HG02759 (cell line): Measurements from ENCODE around the gene MRGPRE.

Source experiments
- ATAC-seq: cut with Tn5 transposase; IDR thresholded peaks from one replicate; pipeline ENCODE4 v1.9.1; 2021; ENCODE audit warnings: mild to moderate bottlenecking, moderate library complexity; ENCODE audit not compliant: unreplicated experiment

Gene MRGPRE

GRCh38 chr11:3197044-3197695, 35.0 kb downstream of the MRGPRE start:
- ATAC-seq: no peak

GRCh38 chr11:3196161-3197043, 35.8 kb downstream of the MRGPRE start:
- ATAC-seq: no peak

- no peak for ATAC-seq
These were observed 36.7 kb downstream of the MRGPRE start for GRCh38 chr11:3195251-3196160.

- ATAC-seq: no peak
These were observed 38.0 kb downstream of the MRGPRE start for GRCh38 chr11:3194016-3194816.

DNA sequence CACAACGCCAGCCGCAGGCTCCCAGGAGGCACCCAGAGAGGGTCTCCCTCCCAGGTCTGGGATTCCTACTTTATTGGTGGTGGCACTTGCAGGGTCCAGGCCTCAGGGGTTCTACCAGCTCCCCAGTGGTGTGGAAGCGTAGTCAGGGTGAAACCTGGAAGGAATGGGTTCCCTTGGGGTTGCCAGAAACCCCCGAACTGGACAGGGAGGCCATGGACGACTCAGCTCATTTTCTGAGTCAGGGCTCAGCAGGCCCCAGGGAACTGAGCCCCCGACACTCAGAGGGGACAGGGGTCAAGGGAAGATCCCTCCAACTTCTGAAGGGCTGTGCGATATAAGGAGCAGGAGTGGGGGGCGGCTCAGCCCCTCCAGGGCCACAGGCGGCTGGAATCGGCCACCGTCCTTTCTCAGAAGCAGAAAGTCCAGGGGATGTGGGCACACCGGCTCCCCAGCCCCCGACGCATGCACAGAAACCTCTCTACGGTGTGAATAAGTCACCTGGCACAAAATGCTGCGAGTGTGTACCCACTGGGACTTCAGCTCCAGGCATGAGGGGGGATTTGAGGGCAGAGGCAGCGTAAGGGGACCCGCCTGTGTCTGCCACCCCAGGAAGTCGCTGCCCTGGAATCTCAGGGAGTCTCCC, 38.7 kb downstream of the MRGPRE start:
- no peak for ATAC-seq

DNA sequence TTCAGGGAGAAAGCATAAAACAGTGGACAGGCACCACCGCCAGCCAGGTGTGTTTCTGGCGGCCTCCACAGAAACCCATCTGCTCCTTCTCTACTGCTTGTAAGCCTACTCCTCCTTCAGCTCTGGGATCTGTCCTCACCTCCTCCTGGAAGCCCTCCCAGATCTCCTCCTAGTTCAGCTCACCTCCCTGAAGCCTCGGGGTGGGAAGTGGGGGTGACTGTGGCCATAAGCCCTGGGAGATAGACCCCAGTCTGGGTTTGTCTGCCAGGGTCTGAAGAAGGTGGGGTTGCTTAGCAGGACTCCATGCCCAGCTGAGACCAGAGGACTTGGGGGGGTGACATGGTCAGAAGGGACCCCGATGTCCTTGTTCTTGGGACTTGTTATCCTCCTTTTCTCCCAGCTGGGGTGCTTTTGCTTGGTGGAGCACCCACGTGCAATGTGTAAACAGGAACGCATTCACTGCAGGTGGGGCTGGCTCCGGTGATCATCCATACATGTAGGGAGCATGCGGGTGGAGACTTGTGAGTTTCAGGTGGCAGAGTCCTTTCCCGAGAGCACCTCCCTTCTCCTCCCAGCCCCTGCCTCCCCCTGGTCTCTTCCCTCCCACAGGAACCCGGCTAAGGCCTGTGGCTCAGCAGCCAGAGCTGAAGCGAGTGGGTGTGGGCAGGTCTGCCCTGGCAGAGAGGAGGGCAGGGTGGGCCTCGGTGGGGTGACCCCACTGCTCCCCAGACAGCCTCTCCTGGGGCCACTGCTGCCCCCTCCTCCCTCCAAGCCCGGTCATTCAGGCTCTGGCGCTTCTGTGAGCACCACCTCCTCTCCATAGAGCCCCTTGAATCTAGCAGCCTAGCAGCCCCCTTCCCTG, 39.5 kb downstream of the MRGPRE start:
- ATAC-seq: no peak

DNA sequence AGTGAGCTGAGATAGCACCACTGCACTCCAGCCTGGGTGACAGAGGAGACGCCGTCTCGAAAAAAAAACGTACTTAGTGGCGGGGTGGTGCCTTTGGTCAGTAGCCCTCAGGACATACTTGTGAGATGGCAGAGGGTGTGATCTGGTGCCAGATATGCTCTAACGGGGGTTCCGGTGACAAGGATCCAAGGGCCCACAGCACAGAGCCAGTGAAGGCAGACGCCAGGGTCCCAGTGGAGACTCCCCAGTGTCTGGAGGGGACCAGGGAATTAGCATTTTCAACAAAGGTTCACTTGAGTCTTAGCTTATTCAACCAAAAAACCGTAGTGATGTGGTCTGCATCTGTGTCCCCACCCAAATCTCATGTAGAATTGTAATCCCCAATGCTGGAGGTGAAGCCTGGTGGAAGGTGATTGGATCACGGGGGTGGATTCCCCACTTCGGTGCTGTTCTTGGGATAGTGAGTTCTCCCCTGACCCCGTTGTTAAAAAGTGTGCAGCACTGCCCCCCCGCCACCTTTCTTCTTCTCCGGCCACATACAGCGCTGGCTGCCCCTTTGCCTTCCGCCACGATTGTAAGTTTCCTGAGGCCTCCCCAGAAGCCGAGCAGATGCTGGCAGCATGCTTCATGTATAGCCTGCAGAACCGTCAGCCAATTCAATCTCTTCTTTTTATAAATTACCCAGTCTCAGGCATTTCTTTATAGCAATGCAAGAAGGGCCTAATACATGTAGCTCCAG, 40.5 kb downstream of the MRGPRE start:
- no peak for ATAC-seq

- ATAC-seq: no peak
These were observed 41.6 kb downstream of the MRGPRE start for GRCh38 chr11:3190600-3190999.

GRCh38 chr11:3189886-3190583, 42.2 kb downstream of the MRGPRE start:
- no peak for ATAC-seq

GRCh38 chr11:3189196-3189843, 42.9 kb downstream of the MRGPRE start:
- ATAC-seq: no peak

DNA sequence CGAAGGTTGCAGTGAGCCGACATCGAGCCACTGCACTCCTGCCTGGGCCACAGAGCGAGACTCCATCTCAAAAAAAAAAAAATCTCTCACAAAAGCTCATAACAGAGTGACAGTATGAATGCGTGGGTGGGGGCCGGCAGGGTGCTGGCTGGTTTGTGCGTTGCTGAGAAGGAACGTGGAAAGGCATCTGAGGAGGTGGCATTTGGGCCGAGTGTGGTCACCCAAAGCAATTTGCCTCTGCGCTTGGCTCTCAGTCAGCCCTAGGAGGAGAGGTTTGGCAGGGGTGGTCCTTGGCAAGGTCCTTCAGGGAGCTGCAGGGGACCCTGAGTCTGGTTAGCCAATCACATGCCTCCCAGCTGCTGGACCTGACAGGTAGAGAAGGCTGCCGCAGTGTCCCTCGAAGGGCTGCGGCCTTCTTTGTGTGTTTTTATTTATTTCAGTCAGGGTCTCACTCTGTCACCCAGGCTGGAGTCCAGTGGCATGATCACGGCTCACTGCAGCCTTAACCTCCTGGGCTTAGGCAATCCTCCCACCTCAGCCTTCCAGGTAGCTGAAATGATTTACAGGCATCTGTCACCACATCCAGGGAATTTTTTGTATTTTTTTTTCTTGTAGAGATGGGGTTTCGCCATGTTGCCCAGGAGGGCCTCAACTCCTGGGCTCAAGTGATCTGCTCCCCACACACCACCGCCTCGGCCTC, 43.6 kb downstream of the MRGPRE start:
- no peak for ATAC-seq

GRCh38 chr11:3186166-3186953, 45.9 kb downstream of the MRGPRE start:
- no peak for ATAC-seq

DNA sequence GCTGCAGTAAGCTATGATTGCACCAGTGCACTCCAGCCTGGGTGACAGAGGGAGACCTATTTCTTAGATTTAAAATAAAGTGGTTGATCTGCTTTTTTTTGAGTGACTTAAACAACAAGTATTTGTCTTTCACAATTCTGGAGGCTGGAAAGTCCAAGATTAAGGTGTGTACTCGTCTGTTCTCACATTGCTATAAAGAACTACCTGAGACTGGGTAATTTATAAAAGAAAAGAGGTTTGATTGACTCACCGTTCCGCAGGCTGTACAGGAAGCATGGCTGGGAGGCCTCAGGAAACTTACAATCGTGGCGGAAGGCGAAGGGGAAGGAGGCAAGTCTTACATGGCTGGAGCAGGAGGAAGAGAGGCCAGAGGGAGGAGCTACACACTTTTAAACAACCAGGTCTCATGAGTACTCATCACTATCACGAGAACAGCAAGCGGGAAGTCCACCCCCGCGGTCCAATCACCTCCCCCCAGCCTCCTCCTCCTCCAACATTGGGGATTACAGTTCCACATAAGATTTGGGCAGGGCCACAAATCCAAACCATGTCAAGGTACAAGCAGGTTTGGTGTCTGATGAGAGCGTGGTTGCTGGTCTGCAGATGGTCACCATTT, 47.4 kb downstream of the MRGPRE start:
- no peak for ATAC-seq

DNA sequence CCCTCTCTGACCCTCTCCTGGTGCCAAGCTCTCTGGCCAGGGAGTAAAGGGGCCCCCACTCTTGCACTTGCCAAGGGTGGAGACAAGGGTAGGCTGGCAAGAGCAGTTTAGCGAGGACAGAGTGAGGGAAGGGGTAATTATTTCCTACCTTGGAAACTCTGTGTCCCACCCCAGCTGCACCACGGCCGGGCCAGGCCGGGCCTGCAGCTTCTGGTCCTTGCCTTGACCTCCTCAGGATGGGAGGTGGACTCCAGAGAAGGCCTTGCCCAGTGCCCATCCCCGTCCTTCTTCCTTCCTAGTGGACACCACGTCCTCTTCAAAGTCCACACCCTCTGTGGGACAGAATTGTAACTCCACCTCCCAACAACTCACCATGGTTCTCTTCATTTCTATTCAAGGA, 48.7 kb downstream of the MRGPRE start:
- no peak for ATAC-seq

DNA sequence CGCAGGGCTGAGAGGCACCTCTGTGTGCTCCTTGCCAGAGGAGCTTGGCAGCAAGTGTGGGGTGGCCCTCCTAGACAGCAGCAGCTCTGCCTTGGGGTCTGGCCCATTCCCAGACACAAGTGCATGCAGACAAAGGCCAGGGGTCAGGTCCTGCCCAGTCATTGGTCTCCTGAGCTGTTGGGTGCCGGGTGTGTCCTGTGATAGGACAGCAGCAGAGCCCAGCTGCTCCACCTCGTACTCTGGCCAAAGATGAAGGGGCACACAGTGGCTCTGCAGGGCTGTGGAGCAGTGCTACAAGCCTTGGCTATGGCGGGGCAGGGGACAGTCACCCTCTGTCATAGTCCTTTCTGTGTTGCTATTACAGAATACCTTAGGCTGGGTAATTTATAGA, 49.8 kb downstream of the MRGPRE start:
- no peak for ATAC-seq
